Transverse colon (tissue), 4 donors: ENCODE measurements around the gene CCDC15. TPM values are rescaled to one million over a fixed set of nuclear protein-coding genes. Genes with fewer than 3 reads are reported as not detected.

ENCODE experiments used
- DNase-seq: peaks from one replicate; pipeline ENCODE4 v3.0.0-alpha.2; 2019
- H3K27ac ChIP-seq, 4 donors: fragments of 200-600 bp; sonication (generic); 2 replicates each; pipeline ENCODE4 v1.5.1; 2016 to 2018; ENCODE audit warnings: inconsistent platforms in 4 of 4
- H3K27me3 ChIP-seq: fragments of 200-600 bp; sonication (generic); 2 replicates; pipeline ENCODE4 v1.5.1; 2017; ENCODE audit warnings: inconsistent platforms
- H3K36me3 ChIP-seq, 4 donors: fragments of 200-600 bp; sonication (generic); 2 replicates each; pipeline ENCODE4 v1.5.1; 2017 to 2019; ENCODE audit warnings: inconsistent platforms in 4 of 4
- H3K4me1 ChIP-seq, 4 donors: fragments of 200-600 bp; sonication (generic); 2 replicates each; pipeline ENCODE4 v1.5.1; 2017 to 2020; ENCODE audit warnings: inconsistent platforms in 4 of 4
- H3K4me3 ChIP-seq, 4 donors: fragments of 200-600 bp; sonication (generic); 1 replicate in 1 of 4; 2 replicates in 3 of 4; pipeline versions ENCODE4 v1.5.1 to v1.6.1; 2017 to 2019; ENCODE audit warnings: inconsistent platforms in 4 of 4
- H3K9me3 ChIP-seq, 2 donors: fragments of 200-600 bp; sonication (generic); 2 replicates each; pipeline ENCODE4 v1.5.1; 2017 to 2019; ENCODE audit warnings: inconsistent platforms in 2 of 2
- CTCF ChIP-seq, 5 experiments: fragments of 200-600 bp in 3 of 5; fragments of 450-650 bp in 2 of 5; sonication (generic) in 3 of 5; IDR thresholded peaks; 1 replicate in 2 of 5; 2 replicates in 3 of 5; pipeline ENCODE4 v1.5.1; 2016 to 2017; ENCODE audit warnings: antibody characterized with exemption in 5 of 5, inconsistent platforms in 3 of 5, mild to moderate bottlenecking in 2 of 5, moderate library complexity in 1 of 5
- EP300 ChIP-seq: sonication (generic); formaldehyde crosslinking; IDR thresholded peaks from one replicate; pipeline ENCODE4 v1.6.1; 2017; ENCODE audit warnings: antibody characterized with exemption, low read depth
- POLR2A ChIP-seq: fragments of 450-650 bp; IDR thresholded peaks from one replicate; pipeline ENCODE4 v1.6.1; 2016; ENCODE audit warnings: antibody characterized with exemption, mild to moderate bottlenecking, moderate library complexity
- POLR2AphosphoS5 ChIP-seq, 3 donors: sonication (generic); formaldehyde crosslinking; IDR thresholded peaks; one replicate each; pipeline ENCODE4 v1.6.1; 2016; ENCODE audit warnings: antibody characterized with exemption in 3 of 3
- WGBS, 2 donors: methylation state at CpG; one replicate each; pipeline ENCODE4 v1.1.5; 2018; ENCODE audit warnings: low coverage in 1 of 2; 5-methylcytosine and 5-hydroxymethylcytosine counted together
- in situ Hi-C, 4 donors: fragments of 200-750 bp; cut with MboI; loops; one replicate each; pipeline versions ENCODE4 v1.15.0 to v1.15.1; 2017; ENCODE audit warnings: low sequenced_read_pairs in 3 of 4, low pct_ligation_motif_present in 1 of 4, low pct_unique_long_range_greater_than_20kb in 1 of 4
- intact Hi-C: fragments of 100-400 bp; cut with DNase I; formaldehyde crosslinking; loops from one replicate; pipeline ENCODE4 v1.15.1; 2023; ENCODE audit warnings: low total_unique reads
- total RNA-seq, 4 donors: library from RNA; depleted of rRNA; stranded (reverse); fragments of >200 nt; gene quantifications; one replicate each; pipeline ENCODE4 v1.1.0, GENCODE V29; 2016

The CCDC15 gene
- total RNA-seq, 4 donors from 2014 or later, result 0.64 to 0.82 (median 0.75) TPM; not detected in 1

- intact Hi-C loops, result no loop called here
- WGBS, 2 donors, result 68 to 71% methylated on average over 4 of the region's 4 CpGs
Measured at GRCh38 chr11:124934862-124935547, 19.0 kb upstream of the CCDC15 start.

GRCh38 chr11:124935548-124936514 is 18.2 kb upstream of the CCDC15 start, which contains the start of gene HEPACAM:
Gene HEPACAM (minus strand): TSS chr11:124936047. CDS start chr11:124936006, 41 bp downstream.
- no peaks in the 10 kb centered on the region for H3K4me1 ChIP-seq
- peaks cover 13% of the 10 kb centered on the region for H3K27me3 ChIP-seq
- 86 to 87% methylated on average over 9 to 18 of the region's 18 CpGs for WGBS, 2 donors
- no peak within 1 kb of the TSS for H3K4me3 ChIP-seq
- intact Hi-C loops, result no loop called here
- DNase-seq, result no peak
- no peak within 1 kb of the TSS for H3K27ac ChIP-seq
- H3K9me3 ChIP-seq, result no peaks in the 10 kb centered on the region
- in situ Hi-C loops, result no loop called here
- H3K36me3 ChIP-seq, result no peaks in the 10 kb centered on the region
- no peak for TF ChIP-seq POLR2AphosphoS5 (IDR thresholded peaks at IDR 0.05)
- TF ChIP-seq POLR2A, result no peak
- no peak for TF ChIP-seq EP300
- TF ChIP-seq CTCF (IDR thresholded peaks at IDR 0.05), result no peak

More at GRCh38 chr11:124934862-124935547, 19.0 kb upstream of the CCDC15 start:
- H3K27me3 ChIP-seq, result peaks cover 13% of the 10 kb centered on the region
- TF ChIP-seq POLR2A (no peak), CTCF (IDR thresholded peaks at IDR 0.05) (no peak), POLR2AphosphoS5 (IDR thresholded peaks at IDR 0.05) (no peak), EP300 (no peak)
- H3K27ac ChIP-seq, result no peak overlapping the region
- no peak for DNase-seq
- in situ Hi-C loops, result no loop called here
- no peaks in the 10 kb centered on the region for H3K36me3 ChIP-seq
- no peak overlapping the region for H3K4me3 ChIP-seq
- no peaks in the 10 kb centered on the region for H3K9me3 ChIP-seq
- H3K4me1 ChIP-seq, result no peaks in the 10 kb centered on the region

GRCh38 chr11:124937336-124937935 is 16.6 kb upstream of the CCDC15 start:
- Histone ChIP-seq H3K4me1 (no peaks in the 10 kb centered on the region), H3K9me3 (no peaks in the 10 kb centered on the region), H3K27me3 (peaks cover 13% of the 10 kb centered on the region), H3K4me3 (no peak overlapping the region), H3K27ac (no peak overlapping the region), H3K36me3 (no peaks in the 10 kb centered on the region)
- WGBS, 2 donors, result 58 to 71% methylated on average over 3 of the region's 3 CpGs
- in situ Hi-C loops (no loop called here), intact Hi-C loops (no loop called here)
- TF ChIP-seq CTCF (IDR thresholded peaks at IDR 0.05) (no peak), POLR2A (no peak), EP300 (no peak), POLR2AphosphoS5 (IDR thresholded peaks at IDR 0.05) (no peak)
- DNase-seq, result no peak

- Histone ChIP-seq H3K27me3 (peaks cover 13% of the 10 kb centered on the region), H3K27ac (no peak overlapping the region), H3K4me3 (no peak overlapping the region), H3K9me3 (no peaks in the 10 kb centered on the region), H3K4me1 (no peaks in the 10 kb centered on the region), H3K36me3 (no peaks in the 10 kb centered on the region)
- intact Hi-C loops (no loop called here), in situ Hi-C loops (no loop called here)
- no peak for DNase-seq
- 69 to 74% methylated on average over 3 to 6 of the region's 6 CpGs for WGBS, 2 donors
- TF ChIP-seq CTCF (IDR thresholded peaks at IDR 0.05) (no peak), POLR2AphosphoS5 (IDR thresholded peaks at IDR 0.05) (no peak), EP300 (no peak), POLR2A (no peak)
Measured at GRCh38 chr11:124938206-124938765, 15.7 kb upstream of the CCDC15 start.
